Measurements from ENCODE around the gene PCA3.
"Not testable (repeated sequence)": the region's sequence is repeated elsewhere in the genome, so short reads cannot be mapped to it uniquely, and the experiment has no call there.

Gene PCA3

GRCh38 chr9:76733096-76733495 is 31.1 kb upstream of the PCA3 start:
- no peak overlapping the region for H3K4me3 ChIP-seq (ENCODE audit: low read length)
- peaks cover 6% of the 10 kb centered on the region for H3K4me1 ChIP-seq (ENCODE audit: control insufficient read depth, insufficient read depth, low read length)
- no peak overlapping the region for H3K9ac ChIP-seq (ENCODE audit: low read length)
- H3K9me3 ChIP-seq (ENCODE audit: control insufficient read depth, low read length) = no peaks in the 10 kb centered on the region
- H3K36me3 ChIP-seq (ENCODE audit: control insufficient read depth, insufficient read depth, low read length) = no peaks in the 10 kb centered on the region
- peaks cover 23% of the 10 kb centered on the region for H3K27me3 ChIP-seq (ENCODE audit: control insufficient read depth, insufficient read depth, low read length)

GRCh38 chr9:76734716-76735115 is 29.5 kb upstream of the PCA3 start:
- Histone ChIP-seq H3K9ac (ENCODE audit: low read length) (no peak overlapping the region), H3K27me3 (ENCODE audit: control insufficient read depth, insufficient read depth, low read length) (peaks cover 22% of the 10 kb centered on the region), H3K9me3 (ENCODE audit: control insufficient read depth, low read length) (no peaks in the 10 kb centered on the region), H3K4me3 (ENCODE audit: low read length) (no peak overlapping the region), H3K4me1 (ENCODE audit: control insufficient read depth, insufficient read depth, low read length) (peaks cover 6% of the 10 kb centered on the region), H3K36me3 (ENCODE audit: control insufficient read depth, insufficient read depth, low read length) (no peaks in the 10 kb centered on the region)

- Histone ChIP-seq H3K9ac (ENCODE audit: low read length) (no peak overlapping the region), H3K27me3 (ENCODE audit: control insufficient read depth, insufficient read depth, low read length) (peaks cover 22% of the 10 kb centered on the region), H3K36me3 (ENCODE audit: control insufficient read depth, insufficient read depth, low read length) (no peaks in the 10 kb centered on the region), H3K9me3 (ENCODE audit: control insufficient read depth, low read length) (no peaks in the 10 kb centered on the region), H3K4me1 (ENCODE audit: control insufficient read depth, insufficient read depth, low read length) (no peaks in the 10 kb centered on the region), H3K4me3 (ENCODE audit: low read length) (no peak overlapping the region)
Observed at GRCh38 chr9:76737154-76737902, 26.9 kb upstream of the PCA3 start.

GRCh38 chr9:76738402-76738801 is 25.8 kb upstream of the PCA3 start:
- no peak overlapping the region for H3K4me3 ChIP-seq (ENCODE audit: low read length)
- H3K4me1 ChIP-seq (ENCODE audit: control insufficient read depth, insufficient read depth, low read length) = no peaks in the 10 kb centered on the region
- H3K36me3 ChIP-seq (ENCODE audit: control insufficient read depth, insufficient read depth, low read length) = no peaks in the 10 kb centered on the region
- H3K27me3 ChIP-seq (ENCODE audit: control insufficient read depth, insufficient read depth, low read length) = peaks cover 22% of the 10 kb centered on the region
- H3K9ac ChIP-seq (ENCODE audit: low read length) = no peak overlapping the region
- no peaks in the 10 kb centered on the region for H3K9me3 ChIP-seq (ENCODE audit: control insufficient read depth, low read length)

- H3K4me1 ChIP-seq (ENCODE audit: control insufficient read depth, insufficient read depth, low read length) = no peaks in the 10 kb centered on the region
- H3K36me3 ChIP-seq (ENCODE audit: control insufficient read depth, insufficient read depth, low read length) = no peaks in the 10 kb centered on the region
- no peaks in the 10 kb centered on the region for H3K9me3 ChIP-seq (ENCODE audit: control insufficient read depth, low read length)
- H3K4me3 ChIP-seq (ENCODE audit: low read length) = no peak overlapping the region
- peaks cover 12% of the 10 kb centered on the region for H3K27me3 ChIP-seq (ENCODE audit: control insufficient read depth, insufficient read depth, low read length)
- no peak overlapping the region for H3K9ac ChIP-seq (ENCODE audit: low read length)
Observed at GRCh38 chr9:76741524-76741923, 22.7 kb upstream of the PCA3 start.

GRCh38 chr9:76742890-76743289 is 21.3 kb upstream of the PCA3 start:
- H3K9ac ChIP-seq (ENCODE audit: low read length); H3K4me3 ChIP-seq (ENCODE audit: low read length); H3K36me3 ChIP-seq (ENCODE audit: control insufficient read depth, insufficient read depth, low read length); H3K27me3 ChIP-seq (ENCODE audit: control insufficient read depth, insufficient read depth, low read length); H3K9me3 ChIP-seq (ENCODE audit: control insufficient read depth, low read length); H3K4me1 ChIP-seq (ENCODE audit: control insufficient read depth, insufficient read depth, low read length): not testable (repeated sequence)

- Histone ChIP-seq H3K4me3 (ENCODE audit: low read length) (no peak overlapping the region), H3K9me3 (ENCODE audit: control insufficient read depth, low read length) (no peaks in the 10 kb centered on the region), H3K9ac (ENCODE audit: low read length) (no peak overlapping the region), H3K4me1 (ENCODE audit: control insufficient read depth, insufficient read depth, low read length) (no peaks in the 10 kb centered on the region), H3K36me3 (ENCODE audit: control insufficient read depth, insufficient read depth, low read length) (no peaks in the 10 kb centered on the region), H3K27me3 (ENCODE audit: control insufficient read depth, insufficient read depth, low read length) (peaks cover 1% of the 10 kb centered on the region)
Observed at GRCh38 chr9:76743931-76744330, 20.3 kb upstream of the PCA3 start.

- H3K4me1 ChIP-seq (ENCODE audit: control insufficient read depth, insufficient read depth, low read length) = no peaks in the 10 kb centered on the region
- no peaks in the 10 kb centered on the region for H3K9me3 ChIP-seq (ENCODE audit: control insufficient read depth, low read length)
- H3K4me3 ChIP-seq (ENCODE audit: low read length) = no peak overlapping the region
- H3K27me3 ChIP-seq (ENCODE audit: control insufficient read depth, insufficient read depth, low read length) = no peaks in the 10 kb centered on the region
- H3K9ac ChIP-seq (ENCODE audit: low read length) = no peak overlapping the region
- no peaks in the 10 kb centered on the region for H3K36me3 ChIP-seq (ENCODE audit: control insufficient read depth, insufficient read depth, low read length)
Observed at GRCh38 chr9:76744336-76744735, 19.9 kb upstream of the PCA3 start.

- H3K4me1 ChIP-seq (ENCODE audit: control insufficient read depth, insufficient read depth, low read length) = no peaks in the 10 kb centered on the region
- no peaks in the 10 kb centered on the region for H3K36me3 ChIP-seq (ENCODE audit: control insufficient read depth, insufficient read depth, low read length)
Observed at GRCh38 chr9:76751001-76751400, 13.2 kb upstream of the PCA3 start.

GRCh38 chr9:76756268-76756640 is 8.0 kb upstream of the PCA3 start:
- Histone ChIP-seq H3K9ac (ENCODE audit: low read length) (no peak overlapping the region), H3K4me1 (ENCODE audit: control insufficient read depth, insufficient read depth, low read length) (no peaks in the 10 kb centered on the region), H3K27me3 (ENCODE audit: control insufficient read depth, insufficient read depth, low read length) (no peaks in the 10 kb centered on the region), H3K9me3 (ENCODE audit: control insufficient read depth, low read length) (no peaks in the 10 kb centered on the region), H3K4me3 (ENCODE audit: low read length) (no peak overlapping the region), H3K36me3 (ENCODE audit: control insufficient read depth, insufficient read depth, low read length) (no peaks in the 10 kb centered on the region)

More at GRCh38 chr9:76751001-76751400, 13.2 kb upstream of the PCA3 start:
- Histone ChIP-seq H3K4me3 (ENCODE audit: low read length) (no peak overlapping the region), H3K27me3 (ENCODE audit: control insufficient read depth, insufficient read depth, low read length) (no peaks in the 10 kb centered on the region), H3K9me3 (ENCODE audit: control insufficient read depth, low read length) (no peaks in the 10 kb centered on the region), H3K9ac (ENCODE audit: low read length) (no peak overlapping the region)

GRCh38 chr9:76756941-76757673 is 7.1 kb upstream of the PCA3 start:
- no peak overlapping the region for H3K9ac ChIP-seq (ENCODE audit: low read length)
- no peak overlapping the region for H3K4me3 ChIP-seq (ENCODE audit: low read length)
- H3K4me1 ChIP-seq (ENCODE audit: control insufficient read depth, insufficient read depth, low read length) = no peaks in the 10 kb centered on the region
- H3K27me3 ChIP-seq (ENCODE audit: control insufficient read depth, insufficient read depth, low read length) = no peaks in the 10 kb centered on the region
- H3K9me3 ChIP-seq (ENCODE audit: control insufficient read depth, low read length) = no peaks in the 10 kb centered on the region
- no peaks in the 10 kb centered on the region for H3K36me3 ChIP-seq (ENCODE audit: control insufficient read depth, insufficient read depth, low read length)

- Histone ChIP-seq H3K4me1 (ENCODE audit: control insufficient read depth, insufficient read depth, low read length) (no peaks in the 10 kb centered on the region), H3K36me3 (ENCODE audit: control insufficient read depth, insufficient read depth, low read length) (no peaks in the 10 kb centered on the region), H3K9me3 (ENCODE audit: control insufficient read depth, low read length) (no peaks in the 10 kb centered on the region), H3K4me3 (ENCODE audit: low read length) (no peak overlapping the region), H3K9ac (ENCODE audit: low read length) (no peak overlapping the region), H3K27me3 (ENCODE audit: control insufficient read depth, insufficient read depth, low read length) (no peaks in the 10 kb centered on the region)
Observed at GRCh38 chr9:76758476-76758875, 5.8 kb upstream of the PCA3 start.

All from mucosa of stomach (tissue), 1 donor.